K562 (cell line): ENCODE results near the gene LRP1B. TPM values are rescaled to one million over a fixed set of nuclear protein-coding genes. Genes with fewer than 3 reads are reported as not detected.

Experiments used
- ATAC-seq: fragments of 200-7000 bp; cut with Tn5 transposase; 3 replicates; pipeline ENCODE4 v1.9.1; 2020; ENCODE audit warnings: moderate library complexity
- BruUV-seq: library from RNA; stranded (reverse); fragments of 400-500 nt; replicated peaks from 2 replicates; lab custom pipeline; 2021; lab: Mats Ljungman, UMichigan
- CTCF ChIA-PET: fragments of 300-600 bp; formaldehyde crosslinking; extraction: SDS; loops from one replicate; lab custom pipeline; 2021; ENCODE audit warnings: low intra/inter-chr PET ratio; lab: Yijun Ruan, JAX
- POLR2A ChIA-PET: fragments of 300-600, 350-650 bp; sonication (Branson Sonifier 250); formaldehyde crosslinking; extraction: SDS; loops from one replicate; lab custom pipeline; 2021; ENCODE audit warnings: antibody characterized with exemption, inconsistent platforms; lab: Yijun Ruan, JAX
- DNase-seq, 4 experiments: peaks; one replicate each; pipeline versions ENCODE4 v3.0.0 to v3.0.0-alpha.2; 2011 to 2018; ENCODE audit warnings: low spot score in 3 of 4, mixed read lengths in 3 of 4; ENCODE audit errors: extremely low read depth in 1 of 4
- FAIRE-seq: peaks from 2 replicates; lab custom pipeline; 2011; peaks lifted over from hg19 to GRCh38; lab: Jason Lieb, UNC
- H2AFZ ChIP-seq: 2 replicates; pipeline ENCODE4 v1.6.0; 2011; ENCODE audit warnings: low read depth, low read length, control low read depth, inconsistent platforms
- H3K27ac ChIP-seq: fragments of 200-600 bp; 3 replicates; pipeline ENCODE4 v1.8.0; 2011; ENCODE audit warnings: low read depth, mild to moderate bottlenecking, control low read depth, inconsistent platforms, low read length, moderate library complexity, mixed read lengths; ENCODE audit errors: extremely low read depth
- H3K27me3 ChIP-seq, 2 experiments: fragments of 300-600 bp in 1 of 2; 2 replicates in 1 of 2; 3 replicates in 1 of 2; pipeline versions ENCODE4 v1.6.0 to v1.8.0; 2011; ENCODE audit warnings: inconsistent platforms in 2 of 2, low read length in 2 of 2, mild to moderate bottlenecking in 1 of 2, mixed read lengths in 1 of 2, moderate library complexity in 1 of 2; ENCODE audit not compliant: control insufficient read depth in 2 of 2, insufficient read depth in 2 of 2
- H3K36me3 ChIP-seq: fragments of 300-600 bp; 3 replicates; pipeline ENCODE4 v1.8.0; 2011; ENCODE audit warnings: mild to moderate bottlenecking, low read length, inconsistent platforms; ENCODE audit not compliant: control insufficient read depth, insufficient read depth
- H3K4me1 ChIP-seq, 2 experiments: fragments of 200-600 bp in 1 of 2; replicated peaks in 1 of 2; 2 replicates in 1 of 2; 3 replicates in 1 of 2; pipeline versions ENCODE4 v1.5.1 to v1.8.0; 2011; ENCODE audit warnings: inconsistent platforms in 2 of 2, low read length in 2 of 2, mild to moderate bottlenecking in 1 of 2, mixed read lengths in 1 of 2, moderate library complexity in 1 of 2; ENCODE audit not compliant: control insufficient read depth in 2 of 2, insufficient read depth in 2 of 2
- H3K4me2 ChIP-seq: 2 replicates; pipeline ENCODE4 v1.6.1; 2011; ENCODE audit warnings: low read length, control low read depth, inconsistent platforms, mixed read lengths; ENCODE audit not compliant: insufficient read depth
- H3K4me3 ChIP-seq: fragments of 200-600 bp; sonication (generic), shearing (Covaris generic); 2 replicates; pipeline ENCODE4 v1.5.1; 2016; ENCODE audit warnings: control low read depth, inconsistent platforms
- H3K79me2 ChIP-seq: fragments of 200-600 bp; 3 replicates; pipeline ENCODE4 v1.8.0; 2011; ENCODE audit warnings: low read length, inconsistent platforms; ENCODE audit not compliant: control insufficient read depth, insufficient read depth
- H3K9ac ChIP-seq, 2 experiments: 2 replicates each; pipeline versions ENCODE4 v1.6.0 to v1.6.1; 2011; ENCODE audit warnings: low read depth in 2 of 2, low read length in 2 of 2, control low read depth in 1 of 2, inconsistent platforms in 1 of 2, mild to moderate bottlenecking in 1 of 2, mixed read lengths in 1 of 2; ENCODE audit not compliant: insufficient read depth in 1 of 2
- H3K9me1 ChIP-seq: one replicate; pipeline ENCODE4 v1.6.0; 2011; ENCODE audit warnings: inconsistent platforms, mild to moderate bottlenecking, low read length, moderate library complexity; ENCODE audit not compliant: control insufficient read depth, insufficient read depth
- H3K9me3 ChIP-seq: replicated peaks from 2 replicates; pipeline ENCODE4 v1.5.1; 2011; ENCODE audit warnings: low read depth, low read length, inconsistent platforms; ENCODE audit not compliant: control insufficient read depth, insufficient read depth
- H4K20me1 ChIP-seq: replicated peaks from 2 replicates; pipeline ENCODE4 v1.6.1; 2011; ENCODE audit warnings: low read length, inconsistent platforms, mixed read lengths; ENCODE audit not compliant: control insufficient read depth, insufficient read depth
- CHD1 ChIP-seq: fragments of 200-600 bp; sonication (generic); IDR thresholded peaks from one replicate; pipeline ENCODE4 v1.6.1; 2012; ENCODE audit warnings: mild to moderate bottlenecking, moderate library complexity, low read length, inconsistent platforms
- CREB5 ChIP-seq: fragments of 250-450 bp; sonication (Bioruptor Pico); IDR thresholded peaks from 2 replicates; pipeline ENCODE4 v1.5.0; 2020; ENCODE audit warnings: mild to moderate bottlenecking
- DLX4 ChIP-seq: fragments of 250-450 bp; sonication (Bioruptor Pico); IDR thresholded peaks from 2 replicates; pipeline ENCODE4 v1.6.1; 2021; ENCODE audit warnings: mild to moderate bottlenecking
- HNRNPUL1 ChIP-seq: fragments of 200-400 bp; formaldehyde crosslinking; IDR thresholded peaks from 2 replicates; pipeline ENCODE4 v1.6.1; 2017; ENCODE audit warnings: low read length
- MTA2 ChIP-seq: fragments of 450-650 bp; IDR thresholded peaks from 2 replicates; pipeline ENCODE4 v1.6.1; 2016; ENCODE audit warnings: low read depth
- PTRF ChIP-seq: fragments of 450-650 bp; IDR thresholded peaks from 2 replicates; pipeline ENCODE4 v1.6.1; 2016; ENCODE audit warnings: mild to moderate bottlenecking, missing genetic modification characterization, missing compliant biosample characterization
- RBM17 ChIP-seq: fragments of 200-400 bp; formaldehyde crosslinking; IDR thresholded peaks from 2 replicates; pipeline ENCODE4 v1.6.1; 2017; ENCODE audit warnings: low read depth, mild to moderate bottlenecking, low read length, borderline replicate concordance
- SIN3A ChIP-seq, 2 experiments: fragments of 150-350 bp in 1 of 2; IDR thresholded peaks; 2 replicates each; pipeline ENCODE4 v1.6.1; 2011 to 2016; ENCODE audit warnings: borderline replicate concordance in 2 of 2, low read depth in 2 of 2, low read length in 2 of 2, mild to moderate bottlenecking in 2 of 2, moderate library complexity in 2 of 2; ENCODE audit not compliant: control insufficient read depth in 1 of 2
- TAL1 ChIP-seq: fragments of 450-650 bp; IDR thresholded peaks from 2 replicates; pipeline ENCODE4 v1.6.1; 2016; ENCODE audit warnings: mild to moderate bottlenecking
- THRB ChIP-seq: fragments of 450-650 bp; formaldehyde crosslinking; conservative IDR thresholded peaks from 2 replicates; pipeline ENCODE4 v1.4.0; 2022; ENCODE audit warnings: mild to moderate bottlenecking, missing genetic modification characterization
- USF1 ChIP-seq: sonication (generic); formaldehyde crosslinking; IDR thresholded peaks from 2 replicates; pipeline ENCODE4 v1.9.0; 2022; ENCODE audit warnings: mild to moderate bottlenecking, missing genetic modification reagents
- ZNF133 ChIP-seq: fragments of 250-450 bp; sonication (Bioruptor Pico); IDR thresholded peaks from 2 replicates; pipeline ENCODE4 v1.4.0; 2020; ENCODE audit warnings: mild to moderate bottlenecking
- ZNF3 ChIP-seq: fragments of 250-450 bp; sonication (Bioruptor Pico); IDR thresholded peaks from 2 replicates; pipeline ENCODE4 v1.5.0; 2021; ENCODE audit warnings: mild to moderate bottlenecking, moderate library complexity
- ZNF778 ChIP-seq: fragments of 450-650 bp; formaldehyde crosslinking; IDR thresholded peaks from 2 replicates; pipeline ENCODE4 v1.4.0; 2020; ENCODE audit warnings: mild to moderate bottlenecking, moderate library complexity
- WGBS: fragments of 100-300 bp; shearing (Covaris generic); methylation state at CpG from one replicate; pipeline ENCODE4 v1.1.6; 2016; ENCODE audit warnings: low coverage, mixed read lengths; ENCODE audit not compliant: insufficient coverage; ENCODE audit errors: missing lambda C conversion rate; 5-methylcytosine and 5-hydroxymethylcytosine counted together
- in situ Hi-C: fragments of 300-500 bp; cut with MboI; formaldehyde crosslinking; loops from 4 replicates; pipeline ENCODE4 v1.15.0; 2018; ENCODE audit warnings: inconsistent platforms, mixed read lengths
- intact Hi-C: fragments of 100-400 bp; cut with micrococcal nuclease; formaldehyde crosslinking; loops from 2 replicates; pipeline ENCODE4 v1.14.2; 2022
- polyA plus RNA-seq, 8 experiments: library from polyadenylated mRNA; depleted of rRNA in 4 of 8; stranded (reverse) in 5 of 8; unstranded in 3 of 8; fragments of >200 nt; fragmentation: Nextera tagmentation in 2 of 8; fragmentation: Illumina TruSeq in 1 of 8; extraction: Ambion mirVana in 2 of 8; extraction: Trizol in 1 of 8; gene quantifications; 2 replicates each; pipeline versions ENCODE4 v1.2.1 to v1.2.3, GENCODE V29; 2011 to 2014; ENCODE audit warnings: inconsistent platforms in 1 of 8, missing spikeins in 1 of 8
- total RNA-seq, 7 experiments: library from RNA; depleted of rRNA in 6 of 7; stranded (reverse); fragments of >200 nt in 6 of 7; fragmentation: Illumina TruSeq in 2 of 7; extraction: Trizol in 2 of 7; gene quantifications; 2 replicates each; pipeline versions ENCODE4 v1.2.1 to v1.2.3, GENCODE V29; 2011 to 2021; ENCODE audit warnings: low replicate concordance in 1 of 7

Gene LRP1B
- total and polyA plus RNA-seq, 9 of the 15 experiments (the other 6 are each of a cell fraction or from before 2014, with no cell fraction given) = not detected

GRCh38 chr2:140529706-140530105 lies 1601.1 kb downstream of the LRP1B start:
- POLR2A ChIA-PET = no interaction called here
- Histone ChIP-seq H3K36me3 (no peaks in the 10 kb centered on the region), H3K9me3 (no peaks in the 10 kb centered on the region), H3K4me3 (no peak overlapping the region), H3K9me1 (no peaks in the 10 kb centered on the region), H3K4me2 (no peak overlapping the region), H3K27me3 (no peaks in the 10 kb centered on the region), H3K9ac (no peak overlapping the region), H3K79me2 (no peaks in the 10 kb centered on the region), H2AFZ (no peak overlapping the region), H3K4me1 (no peaks in the 10 kb centered on the region), H3K27ac (no peak overlapping the region), H4K20me1 (no peaks in the 10 kb centered on the region)
- TF ChIP-seq RBM17 (no peak), USF1 (CRISPR knock-in tag) (no peak), PTRF (tag) (no peak), SIN3A (IDR thresholded peaks at IDR 0.05; ENCODE audit: borderline replicate concordance in 2 of 2, control insufficient read depth in 1 of 2, low read depth in 2 of 2, low read length in 2 of 2) (no peak), ZNF3 (no peak)
- no peak for ATAC-seq
- in situ Hi-C loops = no loop called here
- WGBS = 0% methylated on average over 2 of the region's 2 CpGs
- CTCF ChIA-PET = no interaction called here
- BruUV-seq = no TSS peak
- no peak for DNase-seq
- intact Hi-C loops = no loop called here
- FAIRE-seq = no peak

- intact Hi-C loops = no loop called here
- Histone ChIP-seq H3K4me3 (no peak overlapping the region), H3K27ac (no peak overlapping the region), H3K9ac (no peak overlapping the region), H3K4me2 (no peak overlapping the region), H3K4me1 (no peaks in the 10 kb centered on the region), H4K20me1 (no peaks in the 10 kb centered on the region), H3K27me3 (no peaks in the 10 kb centered on the region), H3K9me3 (no peaks in the 10 kb centered on the region), H3K36me3 (no peaks in the 10 kb centered on the region), H3K9me1 (no peaks in the 10 kb centered on the region), H3K79me2 (no peaks in the 10 kb centered on the region), H2AFZ (no peak overlapping the region)
- ATAC-seq (no peak), FAIRE-seq (no peak), DNase-seq (no peak)
- in situ Hi-C loops = no loop called here
- POLR2A ChIA-PET = no interaction called here
- CTCF ChIA-PET = no interaction called here
- 0% methylated on average over 2 of the region's 2 CpGs for WGBS
- BruUV-seq = no TSS peak
- no peak for TF ChIP-seq ZNF778
- no peak for TF ChIP-seq ZNF133 (CRISPR knock-in tag)
- TF ChIP-seq CHD1 = no peak
- TF ChIP-seq TAL1 = no peak
- TF ChIP-seq CREB5 (CRISPR knock-in tag) = no peak
- TF ChIP-seq DLX4 (CRISPR knock-in tag) = no peak
- no peak for TF ChIP-seq THRB (CRISPR knock-in tag)
- no peak for TF ChIP-seq HNRNPUL1
- TF ChIP-seq MTA2 = no peak
These were observed 1601.8 kb downstream of the LRP1B start for GRCh38 chr2:140528982-140529381.
